Measurements from ENCODE around the gene TNS3.

GRCh38 chr7:47407821-47408674, 173.9 kb downstream of the TNS3 start:
- TF ChIP-seq MLLT1 (IDR thresholded peaks at IDR 0.05) (no peak), POLR2A (conservative IDR thresholded peaks at IDR 0.05) (no peak), PTRF (tag; IDR thresholded peaks at IDR 0.05) (no peak), BCL6 (CRISPR knock-in tag; IDR thresholded peaks at IDR 0.05) (no peak), POLR2AphosphoS5 (IDR thresholded peaks at IDR 0.05; ENCODE audit: control insufficient read depth, insufficient read depth, low read depth, low read length) (no peak)
